HepG2 (cell line): ENCODE results near the gene SNCG. TPM values are rescaled to one million over a fixed set of nuclear protein-coding genes. Genes with fewer than 3 reads are reported as not detected.
"Not testable (repeated sequence)": the region's sequence is repeated elsewhere in the genome, so short reads cannot be mapped to it uniquely, and the experiment has no call there.

ENCODE experiments used
- ATAC-seq: fragments of 200-7000 bp; cut with Tn5 transposase; 3 replicates; pipeline ENCODE4 v1.9.1; 2020; ENCODE audit warnings: mild to moderate bottlenecking, moderate library complexity
- BruUV-seq: library from RNA; stranded (reverse); fragments of 400-500 nt; replicated peaks from 2 replicates; lab custom pipeline; 2021; lab: Mats Ljungman, UMichigan
- CTCF ChIA-PET: fragments of 300-600 bp; formaldehyde crosslinking; extraction: SDS; loops from one replicate; lab custom pipeline; 2021; ENCODE audit warnings: low total read pairs, inconsistent platforms, low intra/inter-chr PET ratio; lab: Yijun Ruan, JAX
- POLR2A ChIA-PET: fragments of 350-600 bp; sonication (Branson Sonifier 250); formaldehyde crosslinking; loops from one replicate; lab custom pipeline; 2020; ENCODE audit warnings: antibody characterized with exemption, inconsistent platforms; lab: Yijun Ruan, JAX
- DNase-seq: peaks from one replicate; pipeline ENCODE4 v3.0.0-alpha.2; 2015; ENCODE audit warnings: low spot score
- FAIRE-seq: peaks from 3 replicates; lab custom pipeline; 2011; peaks lifted over from hg19 to GRCh38; lab: Jason Lieb, UNC
- H2AFZ ChIP-seq: one replicate; pipeline ENCODE4 v1.6.1; 2011; ENCODE audit warnings: low read length, inconsistent platforms
- H3K27ac ChIP-seq: fragments of 300-600 bp; 3 replicates; pipeline ENCODE4 v1.8.0; 2011; ENCODE audit warnings: mixed run types, mild to moderate bottlenecking, mixed read lengths, low read length, inconsistent platforms; ENCODE audit not compliant: insufficient read depth; ENCODE audit errors: extremely low read length
- H3K27me3 ChIP-seq, 2 experiments: fragments of 200-600 bp in 1 of 2; 2 replicates in 1 of 2; 3 replicates in 1 of 2; pipeline versions ENCODE4 v1.6.0 to v1.8.0; 2011; ENCODE audit warnings: low read length in 2 of 2, mild to moderate bottlenecking in 2 of 2, moderate library complexity in 2 of 2, inconsistent platforms in 1 of 2; ENCODE audit not compliant: insufficient read depth in 2 of 2, control insufficient read depth in 1 of 2
- H3K36me3 ChIP-seq, 2 experiments: fragments of 200-600 bp in 1 of 2; replicated peaks in 1 of 2; 2 replicates in 1 of 2; 3 replicates in 1 of 2; pipeline versions ENCODE4 v1.5.1 to v1.8.0; 2011; ENCODE audit warnings: low read length in 2 of 2, inconsistent platforms in 1 of 2; ENCODE audit not compliant: insufficient read depth in 2 of 2, control insufficient read depth in 1 of 2
- H3K4me1 ChIP-seq: 2 replicates; pipeline ENCODE4 v1.5.1; 2012; ENCODE audit warnings: low read length, inconsistent platforms; ENCODE audit not compliant: insufficient read depth
- H3K4me2 ChIP-seq: 2 replicates; pipeline ENCODE4 v1.6.0; 2011; ENCODE audit warnings: low read depth, low read length, inconsistent platforms
- H3K4me3 ChIP-seq, 3 experiments: fragments of 200-600 bp in 1 of 3; sonication (generic), shearing (Covaris generic) in 1 of 3; replicated peaks in 1 of 3; 2 replicates each; pipeline ENCODE4 v1.5.1; 2011 to 2016; ENCODE audit warnings: low read length in 3 of 3, inconsistent platforms in 2 of 3, low read depth in 2 of 3, mild to moderate bottlenecking in 2 of 3, control low read depth in 1 of 3, mixed read lengths in 1 of 3; ENCODE audit not compliant: insufficient read depth in 1 of 3
- H3K79me2 ChIP-seq: one replicate; pipeline ENCODE4 v1.6.1; 2011; ENCODE audit warnings: low read length, inconsistent platforms; ENCODE audit not compliant: insufficient read depth
- H3K9ac ChIP-seq: 2 replicates; pipeline ENCODE4 v1.6.0; 2011; ENCODE audit warnings: mild to moderate bottlenecking, low read depth, low read length, inconsistent platforms; ENCODE audit not compliant: insufficient read depth
- H3K9me3 ChIP-seq: 2 replicates; pipeline ENCODE4 v1.5.1; 2012; ENCODE audit warnings: mild to moderate bottlenecking, low read length
- H4K20me1 ChIP-seq: 2 replicates; pipeline ENCODE4 v1.6.0; 2011; ENCODE audit warnings: inconsistent platforms, mild to moderate bottlenecking, low read length, moderate library complexity; ENCODE audit not compliant: insufficient read depth
- ATRX ChIP-seq: sonication (generic); formaldehyde crosslinking; IDR thresholded peaks from 2 replicates; pipeline ENCODE4 v1.4.0; 2020; ENCODE audit warnings: missing genetic modification reagents, borderline replicate concordance
- ELK4 ChIP-seq: sonication (generic); formaldehyde crosslinking; IDR thresholded peaks from 2 replicates; pipeline ENCODE4 v1.9.0; 2021; ENCODE audit warnings: missing genetic modification reagents, borderline replicate concordance
- EZH2 ChIP-seq: conservative IDR thresholded peaks from 2 replicates; pipeline ENCODE4 v1.6.1; 2012; ENCODE audit warnings: mild to moderate bottlenecking, low read depth, low read length, moderate library complexity
- FOXJ3 ChIP-seq: sonication (generic); formaldehyde crosslinking; IDR thresholded peaks from 2 replicates; pipeline ENCODE4 v1.4.0; 2020; ENCODE audit warnings: missing genetic modification reagents, mild to moderate bottlenecking, borderline replicate concordance
- GLI4 ChIP-seq: sonication (generic); formaldehyde crosslinking; IDR thresholded peaks from 2 replicates; pipeline ENCODE4 v1.5.1; 2020; ENCODE audit warnings: missing genetic modification reagents, mild to moderate bottlenecking, moderate library complexity, borderline replicate concordance
- NR2C2 ChIP-seq: sonication (generic); formaldehyde crosslinking; IDR thresholded peaks from 2 replicates; pipeline ENCODE4 v1.4.0; 2020; ENCODE audit warnings: missing genetic modification reagents, mild to moderate bottlenecking, moderate library complexity, borderline replicate concordance
- PLSCR1 ChIP-seq: sonication (generic); formaldehyde crosslinking; IDR thresholded peaks from 2 replicates; pipeline ENCODE4 v1.5.0; 2020; ENCODE audit warnings: missing genetic modification reagents, mild to moderate bottlenecking, borderline replicate concordance
- SMAD3 ChIP-seq: sonication (generic); formaldehyde crosslinking; IDR thresholded peaks from 2 replicates; pipeline ENCODE4 v1.4.0; 2020; ENCODE audit warnings: missing genetic modification reagents
- ZNF761 ChIP-seq: sonication (generic); formaldehyde crosslinking; conservative IDR thresholded peaks from 2 replicates; pipeline ENCODE4 v1.4.0; 2020; ENCODE audit warnings: mild to moderate bottlenecking, missing genetic modification reagents
- ZSCAN22 ChIP-seq: sonication (generic); formaldehyde crosslinking; IDR thresholded peaks from 2 replicates; pipeline ENCODE4 v1.4.0; 2020; ENCODE audit warnings: mild to moderate bottlenecking, missing genetic modification reagents
- WGBS: methylation state at CpG from one replicate; pipeline ENCODE4 v1.1.6; 2017; ENCODE audit warnings: low lambda C conversion rate; 5-methylcytosine and 5-hydroxymethylcytosine counted together
- in situ Hi-C: cut with HindIII; loops from 2 replicates; pipeline ENCODE4 v1.10.0; 2017; ENCODE audit warnings: low pct_unique_long_range_greater_than_20kb; ENCODE audit not compliant: extremely low pct_ligation_motif_present
- intact Hi-C: fragments of 100-400 bp; cut with micrococcal nuclease; formaldehyde crosslinking; loops from one replicate; pipeline ENCODE4 v1.10.0; 2022; ENCODE audit not compliant: unreplicated experiment
- polyA plus RNA-seq, 8 experiments: library from polyadenylated mRNA; depleted of rRNA in 3 of 8; stranded (reverse) in 7 of 8; unstranded in 1 of 8; fragments of >200 nt; fragmentation: Illumina TruSeq in 4 of 8; extraction: Trizol in 4 of 8; gene quantifications; 2 replicates each; pipeline versions ENCODE4 v1.2.1 to v1.2.3, GENCODE V29; 2011 to 2016; ENCODE audit warnings: low read depth in 4 of 8, missing spikeins in 1 of 8, mixed read lengths in 1 of 8; ENCODE audit not compliant: insufficient read depth in 1 of 8
- total RNA-seq, 5 experiments: library from RNA; depleted of rRNA; stranded (reverse); fragments of >200 nt; fragmentation: Illumina TruSeq; extraction: Trizol; gene quantifications; 2 replicates each; pipeline ENCODE4 v1.2.3, GENCODE V29; 2016; ENCODE audit warnings: low read depth in 1 of 5
- TF ChIP-seq, protein P1 (sequence below): sonication (generic); formaldehyde crosslinking; IDR thresholded peaks from 2 replicates; pipeline ENCODE4 v1.4.0; 2020; ENCODE audit warnings: missing genetic modification reagents; ENCODE audit errors: not compliant biosample characterization
- TF ChIP-seq, protein P2 (sequence below): sonication (generic); formaldehyde crosslinking; IDR thresholded peaks from 2 replicates; pipeline ENCODE4 v1.9.0; 2021; ENCODE audit warnings: missing genetic modification reagents, mild to moderate bottlenecking, borderline replicate concordance

The SNCG gene
- total and polyA plus RNA-seq, 2 of the 13 experiments (the other 11 are each of a cell fraction or from before 2014, with no cell fraction given): 0.22 to 0.91 TPM

DNA sequence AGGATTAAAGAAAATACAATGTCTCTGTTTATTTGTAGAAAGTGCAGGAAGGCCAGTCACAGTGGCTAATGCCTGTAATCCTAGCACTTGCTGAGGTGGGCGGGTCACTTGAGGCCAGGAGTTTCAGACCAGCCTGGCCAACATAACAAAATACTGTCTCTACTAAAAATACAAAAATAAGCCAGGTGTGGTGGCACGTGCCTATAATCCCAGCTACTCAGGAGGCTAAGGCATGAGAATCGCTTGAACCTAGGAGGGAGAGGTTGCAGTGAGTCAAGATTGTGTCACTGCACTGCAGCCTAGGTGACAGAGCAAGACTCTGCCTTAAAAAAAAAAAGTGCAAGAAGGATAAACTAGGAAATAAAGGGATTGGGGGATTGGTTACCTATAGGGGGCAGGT lies 20.1 kb downstream of the SNCG start:
- H3K27ac ChIP-seq, H3K4me2 ChIP-seq, H3K79me2 ChIP-seq, BruUV-seq, H3K4me3 ChIP-seq, H2AFZ ChIP-seq, POLR2A ChIA-PET, H3K9ac ChIP-seq, H3K4me1 ChIP-seq, FAIRE-seq, H3K9me3 ChIP-seq, H3K27me3 ChIP-seq, intact Hi-C loops, ATAC-seq, H3K36me3 ChIP-seq, CTCF ChIA-PET, DNase-seq, H4K20me1 ChIP-seq, in situ Hi-C loops: not testable (repeated sequence)
- WGBS: 30% methylated on average over 3 of the region's 3 CpGs

DNA sequence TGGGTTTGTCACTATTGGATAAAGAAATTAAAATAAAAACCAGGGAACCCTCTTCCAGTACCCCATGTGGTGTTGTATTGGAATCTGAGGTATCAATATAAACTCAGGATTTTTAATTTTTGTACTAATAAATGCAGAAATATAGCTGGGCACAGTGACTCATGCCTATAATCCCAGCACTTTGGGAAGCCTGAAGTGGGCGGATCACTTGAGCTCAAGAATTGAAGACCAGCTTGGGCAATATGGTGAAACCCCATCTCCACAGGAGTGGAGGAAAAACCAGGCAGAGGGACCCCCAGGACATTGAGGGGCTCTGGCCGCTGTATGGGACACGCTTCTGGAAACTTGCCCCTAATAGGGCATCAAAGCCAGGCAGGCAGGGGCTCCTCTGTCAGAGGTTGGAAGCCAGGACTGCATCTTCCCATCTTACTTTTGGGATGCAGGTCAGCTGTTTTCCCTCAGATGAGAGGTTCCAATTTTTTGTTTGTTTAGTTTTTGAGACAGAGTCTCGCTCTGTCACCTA lies 21.0 kb downstream of the SNCG start:
- CTCF ChIA-PET: no interaction called here

More for the DNA sequence above, 21.0 kb downstream of the SNCG start:
- Histone ChIP-seq H2AFZ (no peak overlapping the region), H3K4me2 (no peak overlapping the region), H3K27ac (no peak overlapping the region), H4K20me1 (no peaks in the 10 kb centered on the region)
- FAIRE-seq (no peak), ATAC-seq (no peak)
- TF ChIP-seq ZNF761 (CRISPR knock-in tag): no peak
- TF ChIP-seq FOXJ3: no peak
- no peak for TF ChIP-seq GLI4 (CRISPR knock-in tag)
- TF ChIP-seq PLSCR1 (CRISPR knock-in tag): no peak
- TF ChIP-seq ATRX (CRISPR knock-in tag): no peak
- TF ChIP-seq, protein P1, sequence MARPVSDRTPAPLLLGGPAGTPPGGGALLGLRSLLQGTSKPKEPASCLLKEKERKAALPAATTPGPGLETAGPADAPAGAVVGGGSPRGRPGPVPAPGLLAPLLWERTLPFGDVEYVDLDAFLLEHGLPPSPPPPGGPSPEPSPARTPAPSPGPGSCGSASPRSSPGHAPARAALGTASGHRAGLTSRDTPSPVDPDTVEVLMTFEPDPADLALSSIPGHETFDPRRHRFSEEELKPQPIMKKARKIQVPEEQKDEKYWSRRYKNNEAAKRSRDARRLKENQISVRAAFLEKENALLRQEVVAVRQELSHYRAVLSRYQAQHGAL (CRISPR knock-in tag): no peak
- TF ChIP-seq ELK4 (CRISPR knock-in tag): no peak
- no peak for TF ChIP-seq ZSCAN22
- TF ChIP-seq NR2C2 (CRISPR knock-in tag): no peak
- no peak for TF ChIP-seq EZH2
- TF ChIP-seq SMAD3 (CRISPR knock-in tag): no peak
- TF ChIP-seq, protein P2, sequence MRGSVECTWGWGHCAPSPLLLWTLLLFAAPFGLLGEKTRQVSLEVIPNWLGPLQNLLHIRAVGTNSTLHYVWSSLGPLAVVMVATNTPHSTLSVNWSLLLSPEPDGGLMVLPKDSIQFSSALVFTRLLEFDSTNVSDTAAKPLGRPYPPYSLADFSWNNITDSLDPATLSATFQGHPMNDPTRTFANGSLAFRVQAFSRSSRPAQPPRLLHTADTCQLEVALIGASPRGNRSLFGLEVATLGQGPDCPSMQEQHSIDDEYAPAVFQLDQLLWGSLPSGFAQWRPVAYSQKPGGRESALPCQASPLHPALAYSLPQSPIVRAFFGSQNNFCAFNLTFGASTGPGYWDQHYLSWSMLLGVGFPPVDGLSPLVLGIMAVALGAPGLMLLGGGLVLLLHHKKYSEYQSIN: no peak
- TF ChIP-seq, all 625 proteins: peak for 0
- Histone ChIP-seq H3K27me3 (no peaks in the 10 kb centered on the region; a peak in 1 of 5 replicates), H3K4me1 (no peaks in the 10 kb centered on the region), H3K36me3 (no peaks in the 10 kb centered on the region), H3K9me3 (no peaks in the 10 kb centered on the region), H3K79me2 (no peaks in the 10 kb centered on the region), H3K4me3 (no peak overlapping the region), H3K9ac (no peak overlapping the region)
- POLR2A ChIA-PET: no interaction called here
- whole genome bisulfite sequencing: 49% methylated on average over 2 of the region's 4 CpGs
- DNase-seq: no peak
- intact Hi-C loops (no loop called here), in situ Hi-C loops (no loop called here)
- BruUV-seq: no TSS peak
